Activated CD4-positive, CD25-positive, alpha-beta regulatory T cell treated with anti-CD3 and anti-CD28 coated beads, Interleukin-2, amount 50 U/mL, for 16 hours (primary cell): ENCODE data around the gene PTPRN2.

ENCODE experiments used
- DNase-seq: peaks from one replicate; pipeline ENCODE4 v3.0.0-alpha.2; 2020; ENCODE audit warnings: low read depth, low spot score

PTPRN2 gene

DNA sequence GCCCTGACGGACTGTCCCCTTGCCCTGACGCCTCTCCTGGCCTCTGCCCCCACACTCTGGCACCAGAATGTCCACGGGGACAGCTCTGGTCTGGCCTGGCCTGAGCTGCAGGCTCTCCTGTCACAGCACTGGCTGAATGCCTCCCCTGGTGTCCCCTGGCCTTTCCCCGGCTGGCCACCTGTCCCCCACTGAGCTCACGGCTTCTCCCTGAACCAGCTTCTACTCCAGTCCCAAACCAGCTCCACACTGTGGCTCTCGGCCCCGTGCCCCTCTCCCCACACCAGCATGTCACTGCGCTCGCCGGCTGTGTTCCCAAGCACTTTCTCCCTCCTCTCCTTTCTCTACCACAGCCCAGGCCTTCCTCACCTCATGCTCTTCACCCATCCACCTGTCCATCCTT is 864.4 kb downstream of the PTPRN2 start:
- no peak for DNase-seq

- no peak for DNase-seq
These were observed 865.2 kb downstream of the PTPRN2 start for GRCh38 chr7:157722137-157723060.

DNA sequence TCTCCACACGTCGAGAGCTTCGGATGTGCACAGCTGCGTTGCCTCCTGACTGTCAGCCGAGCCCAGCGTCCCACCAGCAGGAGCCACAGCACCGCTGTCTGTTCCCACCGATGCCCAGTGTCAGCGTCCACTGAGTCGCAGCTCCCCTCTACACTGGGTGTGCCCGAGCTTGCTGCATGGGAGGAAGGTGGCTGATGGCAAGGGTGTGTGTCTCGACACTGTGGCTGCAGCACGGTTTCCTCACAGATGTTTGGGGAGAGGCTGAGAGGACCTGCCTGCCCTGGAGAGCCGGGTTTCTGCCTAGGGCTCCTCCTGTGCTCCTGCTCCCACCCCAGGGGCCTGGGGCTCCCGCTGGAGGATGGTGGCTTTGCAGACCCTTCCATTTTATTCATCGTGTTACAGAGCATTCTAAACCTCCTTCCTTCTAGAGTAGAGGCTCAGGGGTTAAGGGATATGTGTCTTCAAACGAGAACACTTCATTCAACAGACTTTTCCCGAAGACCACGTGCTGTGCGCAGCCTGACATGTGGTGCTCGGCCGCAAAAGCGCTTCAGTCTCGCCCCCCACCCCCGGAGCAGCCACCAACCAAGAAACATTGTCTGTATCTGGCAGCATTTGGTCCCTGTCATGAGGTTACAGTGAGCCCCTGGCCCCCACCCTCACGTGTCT is 866.0 kb downstream of the PTPRN2 start:
- no peak for DNase-seq

DNA sequence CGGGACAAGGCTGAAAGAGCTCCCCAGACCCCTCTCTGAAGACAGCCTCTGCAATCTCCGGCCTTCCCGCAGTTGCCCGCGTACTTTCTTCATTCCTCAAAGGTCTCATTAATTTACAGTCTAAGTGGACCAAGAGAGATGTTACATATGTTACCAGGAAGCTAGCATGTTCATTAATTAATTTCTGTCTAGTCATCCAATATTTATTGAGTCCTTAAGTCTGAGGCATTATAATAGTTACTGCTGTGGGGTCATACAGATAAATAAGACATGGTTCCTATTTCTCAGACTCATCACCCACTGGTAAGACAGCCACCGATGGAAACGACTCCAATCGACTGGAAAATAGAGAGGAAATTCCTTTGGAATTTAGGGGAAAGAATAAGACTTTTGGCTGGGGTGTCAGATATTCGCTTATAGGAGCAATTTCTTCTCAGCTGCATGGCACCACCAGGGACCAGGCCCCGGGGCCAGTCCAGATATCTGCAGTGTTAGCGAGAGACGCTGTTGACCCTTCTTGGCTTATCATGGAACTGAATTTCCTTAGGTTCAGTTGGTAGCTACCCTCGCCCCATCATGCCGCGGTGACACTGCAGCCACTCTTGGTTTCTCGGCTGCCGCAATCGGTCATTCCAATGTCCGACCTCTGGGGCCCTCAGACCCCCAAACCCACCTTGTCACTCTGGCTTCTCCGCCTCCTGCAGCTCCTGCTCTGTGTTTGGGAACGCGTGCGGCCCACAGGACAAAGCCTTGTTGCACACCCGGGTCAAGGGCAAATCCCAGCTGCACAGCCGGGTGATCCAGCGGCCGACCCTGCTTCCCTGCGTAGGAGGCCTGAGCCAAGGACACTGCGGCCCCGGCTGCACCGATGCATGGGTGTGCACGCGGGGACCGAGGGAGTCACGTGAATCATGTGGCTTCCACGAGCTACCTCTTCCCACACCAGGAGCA is 867.6 kb downstream of the PTPRN2 start:
- DNase-seq, result no peak

GRCh38 chr7:157719008-157719682 is 868.5 kb downstream of the PTPRN2 start:
- DNase-seq, result no peak

- DNase-seq, result no peak
These were observed 869.2 kb downstream of the PTPRN2 start for GRCh38 chr7:157718303-157719007.

DNA sequence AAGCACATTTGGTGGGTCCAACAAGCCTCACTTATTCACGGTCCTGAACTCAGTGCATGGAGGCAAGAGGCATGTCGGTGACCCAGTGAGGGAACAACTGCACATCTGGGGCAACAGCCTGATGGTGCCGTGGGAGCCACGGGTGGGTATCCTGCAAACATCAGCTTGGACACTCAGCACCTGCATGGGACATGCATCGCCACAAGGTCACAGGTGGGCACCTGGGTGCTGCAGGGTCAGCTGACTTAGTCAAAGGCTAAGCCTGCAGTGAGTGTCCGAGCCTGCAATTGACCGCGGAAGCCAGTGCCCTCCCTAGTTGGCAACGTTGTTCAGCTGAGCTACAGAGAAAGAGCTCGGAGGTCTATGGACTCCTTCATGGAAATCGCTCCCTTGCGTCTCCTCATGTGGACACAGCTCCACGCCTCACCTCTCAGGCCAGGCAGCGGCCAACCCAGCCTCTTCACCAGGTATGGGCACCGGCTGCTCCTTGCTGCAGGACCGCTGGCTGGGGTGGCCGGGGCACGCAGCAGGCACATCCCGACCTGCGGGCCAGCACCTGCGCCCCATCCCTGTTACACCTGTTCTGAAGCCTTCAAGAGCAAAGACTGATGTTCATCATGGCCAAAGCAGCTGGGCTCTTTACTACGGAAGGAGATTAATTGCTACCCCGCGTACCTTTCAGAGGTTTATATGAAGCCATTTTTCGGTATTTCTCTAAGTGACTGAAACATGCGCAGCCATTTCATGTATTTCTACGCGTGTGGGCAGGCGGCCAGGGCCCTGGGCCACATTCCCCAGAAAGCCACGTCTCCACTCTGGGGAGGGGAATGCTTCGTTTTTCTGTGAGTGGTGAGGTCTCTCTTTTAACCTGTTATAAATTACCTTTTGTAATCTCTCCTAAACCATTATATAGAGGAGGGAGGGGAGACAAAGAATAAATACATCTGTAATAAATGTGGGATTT is 870.1 kb downstream of the PTPRN2 start:
- DNase-seq, result no peak

- DNase-seq, result no peak
These were observed 871.7 kb downstream of the PTPRN2 start for GRCh38 chr7:157715938-157716280.

- DNase-seq, result no peak
These were observed 872.3 kb downstream of the PTPRN2 start for GRCh38 chr7:157715071-157715937.

GRCh38 chr7:157714166-157715070 is 873.2 kb downstream of the PTPRN2 start:
- no peak for DNase-seq

GRCh38 chr7:157713591-157713990 is 874.0 kb downstream of the PTPRN2 start:
- DNase-seq, result no peak

- no peak for DNase-seq
These were observed 874.9 kb downstream of the PTPRN2 start for GRCh38 chr7:157712666-157713235.

- no peak for DNase-seq
These were observed 876.2 kb downstream of the PTPRN2 start for GRCh38 chr7:157711353-157711888.

DNA sequence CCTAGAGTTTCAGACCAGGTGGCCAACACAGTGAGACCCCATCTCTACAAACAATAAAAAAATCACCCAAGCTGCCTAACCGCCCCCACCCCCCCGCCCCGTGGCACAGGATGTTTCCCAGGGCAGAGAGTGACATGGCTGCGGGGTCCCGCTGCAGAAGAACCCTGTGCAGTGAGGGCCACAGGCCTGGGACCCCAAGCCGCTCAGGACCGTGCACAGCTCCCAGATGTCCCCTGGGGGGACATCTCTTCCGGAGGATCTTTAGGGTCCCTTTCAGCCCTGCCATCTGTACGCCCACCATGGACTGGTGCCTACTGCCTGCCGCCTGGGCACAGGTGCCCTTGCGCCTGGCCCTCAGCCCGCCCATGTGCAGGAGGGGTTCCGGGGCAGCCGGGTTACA is 877.2 kb downstream of the PTPRN2 start:
- DNase-seq, result no peak

DNA sequence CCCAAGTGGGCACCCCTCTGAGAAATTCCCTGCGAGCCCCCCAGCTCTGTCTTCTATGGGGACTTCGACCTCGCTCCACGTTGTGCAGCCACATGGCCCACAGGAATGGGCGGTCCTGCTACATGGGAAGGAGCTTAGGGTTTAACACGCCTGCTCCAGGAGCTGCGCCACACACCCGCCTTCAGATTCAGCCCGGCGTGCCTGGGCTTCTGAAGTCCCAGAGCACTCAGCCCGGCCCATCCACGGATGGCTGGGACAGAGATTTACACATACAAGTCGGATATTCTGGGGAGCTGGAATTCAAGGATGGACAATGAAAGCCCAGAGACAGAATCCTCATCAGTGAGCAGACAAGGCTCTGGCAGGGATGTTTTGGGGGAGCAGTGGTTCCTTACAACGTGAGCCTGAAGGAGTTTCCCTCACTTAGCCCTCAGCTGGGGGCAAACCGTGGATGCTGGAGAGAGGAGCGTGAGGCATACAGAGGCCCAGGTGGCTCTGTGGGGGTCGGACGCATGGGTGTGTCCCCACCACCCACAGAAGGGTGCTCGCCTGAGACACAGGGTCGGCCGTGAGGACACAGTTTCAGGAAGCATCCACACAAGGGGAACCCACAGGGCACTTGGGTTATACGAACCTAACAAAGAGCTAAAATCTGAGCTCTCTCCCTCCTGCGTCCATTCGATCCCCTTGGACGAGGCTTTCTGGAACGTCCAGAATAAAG is 877.9 kb downstream of the PTPRN2 start:
- DNase-seq, result no peak

GRCh38 chr7:157708919-157709295 is 878.7 kb downstream of the PTPRN2 start:
- no peak for DNase-seq
